Measurements from ENCODE around the gene AADAT.
"Not testable (repeated sequence)": the region's sequence is repeated elsewhere in the genome, so short reads cannot be mapped to it uniquely, and the experiment has no call there.

Gene AADAT

GRCh38 chr4:170057866-170058265 lies 31.9 kb downstream of the AADAT start:
- in situ Hi-C loops (cut with MboI; ENCODE audit: low pct_unique_long_range_greater_than_20kb, low sequenced_read_pairs, unreplicated experiment): no loop called here
- no peak for TF ChIP-seq CTCF (IDR thresholded peaks at IDR 0.05; ENCODE audit: extremely low read depth, insufficient read depth, missing control alignments)

GRCh38 chr4:170052919-170053318 lies 36.8 kb downstream of the AADAT start:
- no peak for DNase-seq (ENCODE audit: low spot score)
- TF ChIP-seq CTCF (IDR thresholded peaks at IDR 0.05; ENCODE audit: extremely low read depth, insufficient read depth, missing control alignments): no peak
- in situ Hi-C loops (cut with MboI; ENCODE audit: low pct_unique_long_range_greater_than_20kb, low sequenced_read_pairs, unreplicated experiment): no loop called here

More at GRCh38 chr4:170057866-170058265, 31.9 kb downstream of the AADAT start:
- no peak for DNase-seq (ENCODE audit: low spot score)

- DNase-seq (ENCODE audit: low spot score): no peak
- in situ Hi-C loops (cut with MboI; ENCODE audit: low pct_unique_long_range_greater_than_20kb, low sequenced_read_pairs, unreplicated experiment): no loop called here
Observed at GRCh38 chr4:170051402-170051801, 38.4 kb downstream of the AADAT start.

GRCh38 chr4:170049766-170050165 lies 40.0 kb downstream of the AADAT start:
- DNase-seq (ENCODE audit: low spot score): no peak
- TF ChIP-seq CTCF (IDR thresholded peaks at IDR 0.05; ENCODE audit: extremely low read depth, insufficient read depth, missing control alignments): no peak
- in situ Hi-C loops (cut with MboI; ENCODE audit: low pct_unique_long_range_greater_than_20kb, low sequenced_read_pairs, unreplicated experiment): loop anchor here (10.0 kb wide), 1 partner anchor 235 kb away; no protein-coding TSS in a partner anchor

More at GRCh38 chr4:170051402-170051801, 38.4 kb downstream of the AADAT start:
- TF ChIP-seq CTCF (IDR thresholded peaks at IDR 0.05; ENCODE audit: extremely low read depth, insufficient read depth, missing control alignments): no peak

GRCh38 chr4:170047771-170048354 lies 41.9 kb downstream of the AADAT start:
- in situ Hi-C loops (cut with MboI; ENCODE audit: low pct_unique_long_range_greater_than_20kb, low sequenced_read_pairs, unreplicated experiment): loop anchor here (10.0 kb wide), 1 partner anchor 233 kb away; no protein-coding TSS in a partner anchor
- DNase-seq (ENCODE audit: low spot score): peak; percentile 42

GRCh38 chr4:170046156-170046555 lies 43.6 kb downstream of the AADAT start:
- DNase-seq (ENCODE audit: low spot score): not testable (repeated sequence)
- in situ Hi-C loops (cut with MboI; ENCODE audit: low pct_unique_long_range_greater_than_20kb, low sequenced_read_pairs, unreplicated experiment): loop anchor here (10.0 kb wide), 1 partner anchor 231 kb away; no protein-coding TSS in a partner anchor

More at GRCh38 chr4:170047771-170048354, 41.9 kb downstream of the AADAT start:
- TF ChIP-seq CTCF (IDR thresholded peaks at IDR 0.05; ENCODE audit: extremely low read depth, insufficient read depth, missing control alignments): peak; percentile 77

GRCh38 chr4:170040031-170040680 lies 49.6 kb downstream of the AADAT start:
- no peak for TF ChIP-seq CTCF (IDR thresholded peaks at IDR 0.05; ENCODE audit: extremely low read depth, insufficient read depth, missing control alignments)
- no peak for DNase-seq (ENCODE audit: low spot score)
- in situ Hi-C loops (cut with MboI; ENCODE audit: low pct_unique_long_range_greater_than_20kb, low sequenced_read_pairs, unreplicated experiment): loop anchor here (10.0 kb wide), 1 partner anchor 225 kb away; no protein-coding TSS in a partner anchor

All from GM13977 (cell line).